ENCODE data around the gene NPTXR.

The NPTXR gene

GRCh38 chr22:38869663-38870062 lies 25.8 kb upstream of the NPTXR start:
- TF ChIP-seq FOXP2 (optimal IDR thresholded peaks at IDR 0.05; ENCODE audit: borderline replicate concordance, extremely low read depth, extremely low read length, insufficient read depth) (no peak), SIN3A (IDR thresholded peaks at IDR 0.05; ENCODE audit: borderline replicate concordance, insufficient read depth, low read length) (no peak), POLR2AphosphoS5 (IDR thresholded peaks at IDR 0.05; ENCODE audit: low read depth, low read length) (no peak), REST (IDR thresholded peaks at IDR 0.05; ENCODE audit: insufficient read depth in 1 of 2, low read depth in 2 of 2, low read length in 2 of 2) (no peak), TAF1 (IDR thresholded peaks at IDR 0.05; ENCODE audit: borderline replicate concordance, insufficient read depth, low read length) (no peak)

- no peak for TF ChIP-seq TAF1 (IDR thresholded peaks at IDR 0.05; ENCODE audit: borderline replicate concordance, insufficient read depth, low read length)
- TF ChIP-seq REST (IDR thresholded peaks at IDR 0.05; ENCODE audit: insufficient read depth in 1 of 2, low read depth in 2 of 2, low read length in 2 of 2) = no peak
- no peak for TF ChIP-seq FOXP2 (optimal IDR thresholded peaks at IDR 0.05; ENCODE audit: borderline replicate concordance, extremely low read depth, extremely low read length, insufficient read depth)
- TF ChIP-seq SIN3A (IDR thresholded peaks at IDR 0.05; ENCODE audit: borderline replicate concordance, insufficient read depth, low read length) = no peak
- TF ChIP-seq POLR2AphosphoS5 (IDR thresholded peaks at IDR 0.05; ENCODE audit: low read depth, low read length) = no peak; the same call in 1 of the 2 replicates
Measured at GRCh38 chr22:38868886-38869381, 25.1 kb upstream of the NPTXR start.

- TF ChIP-seq SIN3A (IDR thresholded peaks at IDR 0.05; ENCODE audit: borderline replicate concordance, insufficient read depth, low read length) (no peak), REST (IDR thresholded peaks at IDR 0.05; ENCODE audit: insufficient read depth in 1 of 2, low read depth in 2 of 2, low read length in 2 of 2) (no peak), TAF1 (IDR thresholded peaks at IDR 0.05; ENCODE audit: borderline replicate concordance, insufficient read depth, low read length) (no peak), FOXP2 (optimal IDR thresholded peaks at IDR 0.05; ENCODE audit: borderline replicate concordance, extremely low read depth, extremely low read length, insufficient read depth) (no peak), POLR2AphosphoS5 (IDR thresholded peaks at IDR 0.05; ENCODE audit: low read depth, low read length) (no peak)
Measured at GRCh38 chr22:38868286-38868721, 24.5 kb upstream of the NPTXR start.

- TF ChIP-seq TAF1 (IDR thresholded peaks at IDR 0.05; ENCODE audit: borderline replicate concordance, insufficient read depth, low read length) (no peak), REST (IDR thresholded peaks at IDR 0.05; ENCODE audit: insufficient read depth in 1 of 2, low read depth in 2 of 2, low read length in 2 of 2) (no peak), FOXP2 (optimal IDR thresholded peaks at IDR 0.05; ENCODE audit: borderline replicate concordance, extremely low read depth, extremely low read length, insufficient read depth) (no peak), POLR2AphosphoS5 (IDR thresholded peaks at IDR 0.05; ENCODE audit: low read depth, low read length) (no peak), SIN3A (IDR thresholded peaks at IDR 0.05; ENCODE audit: borderline replicate concordance, insufficient read depth, low read length) (no peak)
Measured at GRCh38 chr22:38867471-38868285, 23.9 kb upstream of the NPTXR start.

Measured in PFSK-1 (cell line).